ENCODE data around the gene GAA. TPM values are rescaled to one million over a fixed set of nuclear protein-coding genes. Genes with fewer than 3 reads are reported as not detected.

Gene GAA
- total RNA-seq, 1 experiment from 2014 or later, result 131 TPM

GRCh38 chr17:80081596-80081995, 19.8 kb upstream of the GAA start:
- Histone ChIP-seq H3K4me1 (ENCODE audit: control insufficient read depth in 1 of 2, insufficient read depth in 2 of 2, low read length in 2 of 2) (peaks cover 0 to 13% of the 10 kb centered on the region in 2 experiments; a peak in 2 of 4 replicates), H3K4me3 (replicated peaks in 1 of 2; ENCODE audit: low read depth in 1 of 2, low read length in 2 of 2) (no peak overlapping the region), H3K27me3 (ENCODE audit: insufficient read depth, low read length) (no peaks in the 10 kb centered on the region), H3K36me3 (ENCODE audit: control insufficient read depth in 1 of 2, insufficient read depth in 2 of 2, low read length in 2 of 2) (no peaks in the 10 kb centered on the region), H2AFZ (ENCODE audit: low read depth, low read length, poor library complexity, severe bottlenecking) (no peak overlapping the region), H3K27ac (ENCODE audit: low read depth, low read length) (no peak overlapping the region), H3K9ac (ENCODE audit: low read length) (no peak overlapping the region), H3K9me3 (ENCODE audit: control insufficient read depth in 1 of 2, insufficient read depth in 1 of 2, low read depth in 1 of 2, low read length in 2 of 2) (no peaks in the 10 kb centered on the region), H3K79me2 (ENCODE audit: insufficient read depth, low read length) (no peaks in the 10 kb centered on the region), H4K20me1 (ENCODE audit: insufficient read depth) (no peaks in the 10 kb centered on the region), H3K4me2 (ENCODE audit: low read length) (no peak overlapping the region), H3K9me2 (ENCODE audit: insufficient read depth) (no peaks in the 10 kb centered on the region)
- BruUV-seq (replicated peaks), result no TSS peak
- CTCF ChIA-PET, result interaction anchor here (0.9 to 2.0 kb wide), 6 partner anchors 12 to 73 kb away, joined by 3 to 11 read pairs (median 6); partner anchors contain the start of gene GAA
- POLR2A ChIA-PET, result no interaction called here
- ATAC-seq (no peak), DNase-seq (ENCODE audit: low read depth, low spot score) (no peak)
- TF ChIP-seq MAX (IDR thresholded peaks at IDR 0.05), result no peak
- no peak for TF ChIP-seq JUND (IDR thresholded peaks at IDR 0.05)
- TF ChIP-seq YY1 (IDR thresholded peaks at IDR 0.05; ENCODE audit: extremely low read depth, insufficient replicate concordance, low read depth, low read length), result no peak
- no peak for TF ChIP-seq RAD21 (IDR thresholded peaks at IDR 0.05; ENCODE audit: low read depth)
- TF ChIP-seq EGR1 (IDR thresholded peaks at IDR 0.05; ENCODE audit: low read depth), result no peak
- TF ChIP-seq, protein P1, sequence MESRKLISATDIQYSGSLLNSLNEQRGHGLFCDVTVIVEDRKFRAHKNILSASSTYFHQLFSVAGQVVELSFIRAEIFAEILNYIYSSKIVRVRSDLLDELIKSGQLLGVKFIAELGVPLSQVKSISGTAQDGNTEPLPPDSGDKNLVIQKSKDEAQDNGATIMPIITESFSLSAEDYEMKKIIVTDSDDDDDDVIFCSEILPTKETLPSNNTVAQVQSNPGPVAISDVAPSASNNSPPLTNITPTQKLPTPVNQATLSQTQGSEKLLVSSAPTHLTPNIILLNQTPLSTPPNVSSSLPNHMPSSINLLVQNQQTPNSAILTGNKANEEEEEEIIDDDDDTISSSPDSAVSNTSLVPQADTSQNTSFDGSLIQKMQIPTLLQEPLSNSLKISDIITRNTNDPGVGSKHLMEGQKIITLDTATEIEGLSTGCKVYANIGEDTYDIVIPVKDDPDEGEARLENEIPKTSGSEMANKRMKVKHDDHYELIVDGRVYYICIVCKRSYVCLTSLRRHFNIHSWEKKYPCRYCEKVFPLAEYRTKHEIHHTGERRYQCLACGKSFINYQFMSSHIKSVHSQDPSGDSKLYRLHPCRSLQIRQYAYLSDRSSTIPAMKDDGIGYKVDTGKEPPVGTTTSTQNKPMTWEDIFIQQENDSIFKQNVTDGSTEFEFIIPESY (IDR thresholded peaks at IDR 0.05; ENCODE audit: extremely low read depth, insufficient replicate concordance, low read length), result no peak
- TF ChIP-seq CTCF (IDR thresholded peaks at IDR 0.05 in 2 of 3, conservative IDR thresholded peaks at IDR 0.05 in 1 of 3; ENCODE audit: borderline replicate concordance in 1 of 3, insufficient read depth in 1 of 3, low read depth in 2 of 3, low read length in 2 of 3), result no peak
- no peak for TF ChIP-seq REST (IDR thresholded peaks at IDR 0.05; ENCODE audit: low read depth)
- no peak for TF ChIP-seq TCF7L2 (IDR thresholded peaks at IDR 0.05; ENCODE audit: borderline replicate concordance, extremely low read depth, insufficient read depth, insufficient read length)
- RAD21 ChIA-PET (ENCODE audit: low non-redundant PET in 1 of 2, low total read pairs in 2 of 2, uncharacterized antibody in 2 of 2, unreplicated experiment in 2 of 2), result no interaction called here
- intact Hi-C loops (cut with micrococcal nuclease), result no loop called here

Data from HCT116 (cell line).